Stimulated activated CD4-positive, alpha-beta T cell treated with anti-CD3 and anti-CD28 coated beads, Interleukin-15, amount 100 ng/mL, for 48 hours (primary cell): Measurements from ENCODE around the gene KIAA0513.
"Not testable (repeated sequence)": the region's sequence is repeated elsewhere in the genome, so short reads cannot be mapped to it uniquely, and the experiment has no call there.

Source experiments
- DNase-seq, 2 donors: peaks; one replicate each; pipeline ENCODE4 v3.0.0-alpha.2; 2020; ENCODE audit warnings: low read depth in 2 of 2

KIAA0513 gene

DNA sequence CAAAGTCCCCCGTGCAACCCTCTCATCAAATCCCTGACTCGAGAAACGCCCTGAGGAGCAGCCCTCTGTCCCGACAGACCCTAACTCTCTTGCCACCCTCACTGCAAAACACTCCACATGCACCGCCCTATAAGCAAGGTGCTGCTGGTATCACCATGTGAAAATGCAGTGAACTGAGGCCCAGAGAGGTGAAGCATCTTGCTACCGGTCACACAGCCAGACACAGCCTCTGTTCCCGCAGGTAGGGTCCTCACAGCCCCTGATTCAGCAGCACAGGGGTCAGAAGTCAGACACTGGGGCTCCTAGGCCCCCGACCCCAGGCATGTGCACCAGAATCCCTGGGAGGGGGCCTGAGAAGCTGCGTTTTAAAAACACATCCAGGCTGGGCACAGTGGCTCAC is 83.6 kb downstream of the KIAA0513 start:
- no peak for DNase-seq

DNA sequence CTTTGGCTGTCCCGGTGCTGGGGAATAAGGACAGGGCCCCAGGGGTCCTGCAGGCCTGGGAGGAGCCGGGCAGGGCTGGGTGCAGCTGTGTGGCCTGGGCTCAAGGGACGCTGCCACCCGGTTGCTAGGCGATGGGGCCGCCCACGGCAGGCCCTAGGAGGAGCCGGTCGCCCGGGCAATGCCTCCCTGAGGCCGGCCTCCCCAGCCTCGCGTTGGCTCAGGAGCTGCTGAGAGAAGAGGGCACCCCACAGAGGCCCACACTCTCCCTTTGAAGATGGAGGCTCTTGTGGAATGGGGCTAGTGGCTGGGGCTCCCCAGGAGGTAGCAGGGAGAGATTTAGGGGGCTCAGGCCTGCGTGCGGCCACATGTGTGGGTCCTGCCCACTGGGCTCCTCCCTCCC is 84.8 kb downstream of the KIAA0513 start, which contains the start of gene CIBAR2:
TSS of gene CIBAR2 (minus strand) at position 109 of the 400 bp plus-strand sequence. CDS start 120 bp downstream, outside the sequence.
- DNase-seq = no peak

DNA sequence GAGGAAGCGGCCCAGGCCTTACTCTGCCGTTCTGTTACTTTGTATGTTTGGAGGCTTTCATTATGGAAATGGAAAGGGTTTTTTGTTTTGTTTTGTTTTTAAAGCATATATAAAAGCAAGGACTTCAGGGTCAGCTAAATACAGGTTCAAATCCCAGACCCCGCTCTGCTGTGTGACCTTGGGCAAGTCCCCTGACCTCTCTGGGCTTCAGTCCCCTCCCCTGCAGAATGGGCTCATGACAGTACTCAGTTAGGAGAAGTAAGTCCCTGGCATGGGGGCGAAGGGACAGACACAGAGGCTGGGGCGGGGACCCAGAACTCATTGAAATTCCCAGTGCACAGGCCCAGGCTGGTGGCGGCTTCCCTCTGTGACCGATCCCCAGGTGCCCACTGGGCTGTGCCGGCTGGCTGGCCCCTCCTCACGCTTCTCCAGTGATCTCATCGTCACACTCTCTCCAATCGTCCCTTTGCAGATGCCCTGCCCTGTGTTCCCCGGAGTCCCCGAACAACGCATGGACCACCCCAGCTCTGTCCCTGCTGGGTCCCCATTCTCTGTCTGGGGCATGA is 85.7 kb downstream of the KIAA0513 start:
- DNase-seq = no peak

DNA sequence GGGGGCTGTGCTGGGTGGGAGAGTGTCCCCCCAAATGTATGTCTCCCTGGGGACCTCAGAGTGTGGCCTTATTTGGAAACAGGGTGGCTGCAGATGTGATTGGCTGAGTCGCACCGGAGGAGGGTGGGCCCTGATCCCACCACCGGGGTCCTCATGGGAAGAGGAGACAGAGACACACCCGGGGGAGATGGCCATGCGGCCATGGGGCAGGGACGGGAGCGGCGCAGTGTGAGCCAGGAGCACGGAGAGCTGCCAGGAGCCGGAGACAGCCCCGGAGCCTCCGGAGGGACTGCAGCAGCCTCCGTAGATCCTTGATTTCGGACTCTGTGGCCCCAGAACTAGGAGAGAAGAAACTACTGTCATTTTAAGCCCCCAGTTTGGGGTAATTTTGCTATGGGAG is 86.3 kb downstream of the KIAA0513 start:
- no peak for DNase-seq

DNA sequence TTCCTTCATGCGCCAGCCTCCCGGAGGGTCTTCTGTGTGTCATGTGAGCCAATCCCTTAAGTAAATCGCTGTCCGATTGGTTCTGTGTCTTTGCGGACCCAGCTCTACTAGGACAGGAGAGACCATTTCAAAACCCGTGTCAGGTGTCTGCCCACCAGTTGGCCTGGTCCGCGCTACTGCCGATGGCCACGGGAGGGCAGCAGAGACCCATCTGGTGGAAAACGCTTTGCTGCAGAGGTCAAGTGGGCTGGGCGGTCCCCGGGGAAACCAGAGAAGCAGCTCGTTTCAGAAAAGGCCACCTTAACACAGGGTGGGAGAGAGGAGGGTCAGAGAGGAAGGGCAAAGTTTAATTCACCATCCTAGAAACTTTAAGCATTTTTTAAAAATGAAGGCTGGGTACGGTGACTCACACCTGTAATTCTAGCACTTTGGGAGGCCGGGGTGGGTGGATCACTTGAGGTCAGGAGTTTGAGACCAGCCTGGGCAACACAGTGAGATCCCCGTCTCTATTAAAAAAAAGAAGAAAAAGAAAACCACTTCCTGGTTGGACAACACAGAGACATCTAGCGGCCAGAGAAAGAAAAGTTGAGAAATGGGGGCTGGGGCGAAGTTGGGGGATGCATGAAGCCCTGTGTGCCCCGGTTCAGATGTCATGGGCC is 87.4 kb downstream of the KIAA0513 start:
- peak; percentile 68 to 82 for DNase-seq

DNA sequence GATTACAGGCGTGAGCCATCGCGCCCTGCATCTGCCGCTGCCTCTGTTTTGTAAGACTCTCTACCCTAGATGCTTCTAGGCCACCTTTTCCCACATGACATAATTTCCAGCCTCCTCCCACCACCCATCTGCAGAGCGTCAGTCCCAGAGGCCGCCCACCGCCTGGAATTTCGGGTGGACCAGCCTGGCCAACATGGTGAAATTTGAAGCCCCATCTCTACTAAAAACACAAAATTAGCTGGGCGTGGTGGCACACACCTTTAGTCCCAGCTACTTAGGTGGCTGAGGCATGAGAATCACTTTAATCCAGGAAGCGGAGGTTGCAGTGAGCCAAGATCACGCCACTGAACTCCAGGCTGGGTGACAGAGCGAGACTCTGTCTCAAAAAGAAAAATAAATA is 89.8 kb downstream of the KIAA0513 start:
- no peak for DNase-seq

DNA sequence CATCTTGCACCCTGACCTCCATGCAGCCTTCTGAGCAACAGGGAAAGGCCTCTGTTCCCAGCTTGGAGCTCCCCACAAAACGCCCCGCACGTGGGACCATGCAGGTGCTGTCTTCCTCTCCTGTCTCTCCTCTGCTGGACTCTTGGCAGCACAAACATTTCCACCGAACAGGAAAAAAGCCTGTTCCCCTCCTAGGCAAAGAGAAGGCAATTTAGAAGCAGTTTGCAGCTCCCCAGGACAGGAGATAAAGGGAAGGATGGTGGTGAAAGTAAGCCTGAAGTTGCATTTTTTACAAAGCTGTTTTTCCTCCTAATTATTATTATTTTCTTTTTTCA is 92.4 kb downstream of the KIAA0513 start:
- no peak for DNase-seq

DNA sequence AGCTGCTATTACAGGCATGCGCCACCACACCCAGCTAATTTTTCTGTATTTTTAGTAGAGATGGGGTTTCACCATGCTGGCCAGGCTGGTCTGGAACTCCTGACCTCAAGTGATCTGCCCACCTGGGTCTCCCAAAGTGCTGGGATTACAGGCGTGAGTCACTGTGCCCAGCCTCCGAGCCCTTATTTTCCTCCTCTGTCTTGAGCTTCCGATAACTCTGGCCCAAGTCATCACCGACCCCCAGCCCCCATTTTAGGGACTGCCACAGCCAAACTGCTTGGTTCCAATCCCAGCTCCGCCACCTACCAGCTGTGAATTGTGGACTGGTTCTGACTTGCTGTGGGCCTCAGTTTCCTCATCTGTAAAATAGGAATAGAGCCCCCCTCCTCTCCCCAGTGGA is 95.8 kb downstream of the KIAA0513 start:
- DNase-seq = not testable (repeated sequence)

DNA sequence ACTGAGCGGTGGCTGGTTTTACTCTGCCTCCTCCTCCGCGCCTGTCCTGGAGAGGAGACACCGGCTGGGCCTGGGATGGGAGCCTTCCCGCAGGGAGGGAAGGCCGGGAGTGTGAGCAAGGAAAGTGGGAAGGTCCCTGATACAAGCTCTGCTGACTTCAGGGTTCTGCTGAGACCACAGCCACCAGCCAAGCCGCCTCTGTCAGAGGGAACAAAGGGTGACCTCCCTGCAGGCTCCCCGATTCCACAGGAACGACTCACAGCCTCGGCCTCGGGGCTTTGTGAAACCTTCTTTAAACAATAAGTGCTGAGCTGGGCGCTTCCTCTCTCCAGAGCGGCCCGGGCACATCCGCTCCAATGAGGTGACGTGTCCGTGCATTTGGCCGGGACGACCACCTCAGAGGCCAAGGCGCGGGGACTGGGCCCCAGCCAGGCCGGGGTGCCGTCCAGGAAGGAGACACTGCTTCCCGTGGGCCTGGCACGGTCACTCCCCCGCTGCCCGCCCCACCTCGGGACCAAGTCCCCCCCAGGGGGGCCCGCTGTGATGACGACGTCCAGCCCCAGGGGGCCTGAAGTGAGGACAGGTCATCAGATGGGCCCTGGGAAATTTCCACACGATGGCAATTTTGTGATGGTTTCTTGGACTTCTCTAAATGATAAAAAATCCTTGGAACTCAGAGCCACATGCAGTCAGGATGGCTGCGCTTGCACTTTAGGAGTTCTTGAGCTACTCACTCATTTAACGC is 96.5 kb downstream of the KIAA0513 start:
- DNase-seq = no peak

DNA sequence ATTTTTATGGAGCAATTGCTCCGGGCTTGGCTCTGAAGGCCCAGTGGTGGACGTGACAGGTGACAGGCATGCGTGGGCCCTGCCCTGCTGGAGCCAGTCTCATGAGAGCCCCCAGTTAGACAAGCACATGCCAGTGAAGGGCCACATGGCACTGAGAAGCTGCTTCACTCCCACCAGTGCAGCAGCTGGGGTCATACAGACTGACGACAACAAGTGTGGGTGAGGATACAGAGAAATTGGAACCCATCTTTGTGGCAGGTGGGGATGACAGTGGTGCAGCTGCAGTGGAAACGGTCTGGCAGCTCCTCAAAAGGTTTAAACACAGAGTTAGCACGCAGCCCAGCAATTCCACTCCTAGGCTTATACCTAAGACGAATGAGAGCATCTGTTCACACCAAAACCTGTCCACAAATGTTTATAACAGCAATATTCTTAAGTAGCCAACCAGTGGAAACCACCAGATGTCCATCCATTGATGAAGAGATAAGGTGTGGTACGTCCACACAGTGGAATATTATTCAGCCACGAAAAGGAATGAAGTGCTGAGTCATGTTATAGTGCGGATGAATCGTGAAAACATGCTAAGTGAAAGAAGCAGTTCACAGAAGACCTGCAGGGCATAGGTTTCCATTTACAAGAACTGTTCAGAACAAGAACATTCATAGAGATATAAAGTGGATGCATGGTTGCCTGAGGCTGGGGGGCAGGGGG is 97.2 kb downstream of the KIAA0513 start:
- no peak for DNase-seq

DNA sequence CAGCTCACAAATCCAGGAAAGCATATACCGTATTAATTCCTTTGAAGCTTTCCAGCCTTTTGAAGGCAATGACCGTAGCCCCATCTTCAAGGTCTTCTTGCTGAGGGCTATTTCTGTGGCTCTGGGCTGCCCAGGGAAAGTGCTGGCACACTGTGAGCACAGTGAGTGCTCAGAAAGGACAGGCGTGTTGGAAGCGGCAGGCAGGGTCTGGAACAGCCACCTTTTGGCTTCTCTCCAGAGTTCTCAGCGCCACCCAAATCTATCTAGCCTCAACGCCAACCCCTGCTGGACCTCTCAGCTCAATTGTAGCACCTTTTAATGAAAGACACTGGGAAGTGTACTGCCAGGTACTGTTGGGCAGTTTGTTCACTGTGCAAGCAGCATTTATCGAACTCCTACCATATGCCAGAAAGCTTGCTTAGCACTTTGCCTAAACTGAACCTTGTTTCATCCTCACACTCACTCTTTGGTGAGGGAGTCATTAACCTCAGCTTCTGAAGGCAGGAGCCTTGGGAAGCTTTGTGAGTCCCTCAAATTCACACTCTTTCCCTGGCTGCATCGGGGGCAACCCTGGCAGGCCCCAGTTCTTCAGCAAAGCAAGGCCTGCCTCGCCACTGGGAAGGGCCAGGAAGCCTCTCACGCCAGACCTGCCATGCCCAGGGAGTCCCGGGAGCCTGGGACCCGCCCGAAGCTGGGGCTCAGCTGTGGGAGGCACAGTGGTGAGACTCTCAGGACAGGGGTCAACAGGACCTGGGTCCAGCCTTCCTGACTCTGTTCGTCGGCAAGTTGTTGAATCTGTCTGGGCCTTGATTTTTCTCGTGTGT is 98.2 kb downstream of the KIAA0513 start:
- no peak for DNase-seq

DNA sequence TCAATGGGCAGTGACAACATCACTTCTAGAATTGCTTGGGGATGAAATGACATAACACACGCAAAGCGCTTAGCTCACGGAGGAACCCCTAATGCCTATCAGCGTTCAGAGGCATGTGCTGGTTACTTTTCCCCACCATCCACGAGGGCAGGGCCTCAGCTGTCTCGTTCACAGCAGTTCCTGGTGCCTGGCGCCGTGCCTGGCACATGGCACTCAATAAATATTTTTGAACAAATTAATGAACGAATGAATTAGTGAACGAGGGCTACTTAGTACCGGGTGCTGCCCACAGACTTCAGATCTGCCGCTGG is 98.8 kb downstream of the KIAA0513 start:
- DNase-seq = no peak

DNA sequence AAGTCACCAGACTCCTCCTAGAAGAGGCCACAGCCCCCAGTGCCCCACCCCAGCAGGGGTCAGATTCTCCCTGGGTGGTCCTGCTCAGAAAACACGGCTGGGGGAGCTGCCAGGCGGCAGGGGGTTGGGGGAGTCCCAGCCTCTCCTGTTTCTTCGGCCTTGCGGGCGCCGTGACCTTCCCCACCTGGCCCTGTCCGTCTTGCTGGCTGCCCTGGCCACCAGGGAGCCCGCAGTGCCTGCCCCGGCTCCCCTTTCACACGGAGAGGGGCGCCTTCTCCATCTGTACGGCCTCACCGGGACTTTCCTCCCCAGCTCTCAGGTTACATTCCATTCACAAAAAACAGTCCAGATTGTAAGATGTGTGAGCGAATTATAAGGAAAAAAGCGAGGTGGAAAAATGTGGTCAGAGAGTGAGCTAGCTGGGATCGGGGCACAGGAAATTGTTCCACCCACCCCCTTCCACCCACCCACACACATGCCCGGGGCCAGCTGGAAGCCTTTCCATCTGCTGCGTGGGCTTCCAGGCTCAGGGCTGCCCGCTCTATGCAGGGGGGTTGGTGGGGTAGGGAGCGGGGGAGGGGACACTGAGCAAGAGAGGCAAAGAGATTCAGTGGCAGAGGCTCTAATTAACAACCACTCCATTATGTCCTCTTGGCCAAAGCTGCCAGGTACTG is 99.2 kb downstream of the KIAA0513 start:
- peak; percentile 5 for DNase-seq

DNA sequence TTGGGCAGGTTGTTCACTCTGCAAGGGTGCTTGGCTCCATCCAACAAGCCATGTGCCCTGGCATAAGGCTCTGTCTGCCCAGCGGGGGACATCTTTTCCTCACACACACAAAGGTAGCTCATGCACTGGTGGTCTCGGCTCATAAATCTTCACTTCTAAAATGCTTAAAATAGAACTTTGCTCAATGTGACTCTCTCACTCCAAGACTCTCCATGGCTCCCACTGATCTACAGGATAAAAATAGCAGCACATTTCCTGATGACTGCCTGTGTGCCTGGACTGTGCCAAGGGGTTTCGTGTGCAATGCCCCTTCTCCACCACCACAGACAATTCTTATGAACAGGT is 99.8 kb downstream of the KIAA0513 start:
- DNase-seq = no peak

DNA sequence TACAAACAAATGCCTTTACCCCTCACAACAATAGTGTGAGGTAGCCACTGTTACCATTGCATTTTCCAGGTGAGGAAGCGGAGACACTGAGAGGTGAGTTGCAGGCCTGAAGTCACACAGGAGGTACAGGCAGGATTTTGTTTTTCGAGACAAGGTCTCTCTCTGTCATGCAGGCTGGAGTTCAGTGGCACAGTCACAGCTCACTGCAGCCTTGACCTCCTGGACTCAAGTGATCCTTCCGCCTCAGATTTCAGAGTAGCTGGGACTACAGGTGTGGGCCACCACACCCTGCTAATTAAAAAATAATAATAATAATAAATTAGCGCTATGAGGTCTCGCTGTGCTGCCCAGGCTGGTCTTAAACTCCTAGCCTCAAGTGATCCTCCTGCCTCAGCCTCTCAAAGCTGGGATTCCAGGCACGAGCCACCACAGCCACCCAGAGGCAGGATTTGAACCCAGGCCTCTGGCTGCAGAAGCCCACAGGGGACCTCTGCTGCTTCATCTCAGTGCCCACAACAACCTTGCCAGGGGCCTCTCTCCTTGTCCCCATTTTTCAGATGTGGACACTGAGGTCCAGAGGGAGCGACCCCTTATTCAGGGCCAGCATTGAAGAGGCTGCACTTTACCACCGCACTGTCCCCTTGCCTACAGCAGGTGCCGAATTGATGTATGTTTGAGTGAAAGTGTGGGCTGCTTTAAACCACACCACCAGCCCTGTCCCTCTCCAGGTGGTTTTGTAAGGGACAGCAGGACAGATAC is 100.7 kb downstream of the KIAA0513 start:
- no peak for DNase-seq

DNA sequence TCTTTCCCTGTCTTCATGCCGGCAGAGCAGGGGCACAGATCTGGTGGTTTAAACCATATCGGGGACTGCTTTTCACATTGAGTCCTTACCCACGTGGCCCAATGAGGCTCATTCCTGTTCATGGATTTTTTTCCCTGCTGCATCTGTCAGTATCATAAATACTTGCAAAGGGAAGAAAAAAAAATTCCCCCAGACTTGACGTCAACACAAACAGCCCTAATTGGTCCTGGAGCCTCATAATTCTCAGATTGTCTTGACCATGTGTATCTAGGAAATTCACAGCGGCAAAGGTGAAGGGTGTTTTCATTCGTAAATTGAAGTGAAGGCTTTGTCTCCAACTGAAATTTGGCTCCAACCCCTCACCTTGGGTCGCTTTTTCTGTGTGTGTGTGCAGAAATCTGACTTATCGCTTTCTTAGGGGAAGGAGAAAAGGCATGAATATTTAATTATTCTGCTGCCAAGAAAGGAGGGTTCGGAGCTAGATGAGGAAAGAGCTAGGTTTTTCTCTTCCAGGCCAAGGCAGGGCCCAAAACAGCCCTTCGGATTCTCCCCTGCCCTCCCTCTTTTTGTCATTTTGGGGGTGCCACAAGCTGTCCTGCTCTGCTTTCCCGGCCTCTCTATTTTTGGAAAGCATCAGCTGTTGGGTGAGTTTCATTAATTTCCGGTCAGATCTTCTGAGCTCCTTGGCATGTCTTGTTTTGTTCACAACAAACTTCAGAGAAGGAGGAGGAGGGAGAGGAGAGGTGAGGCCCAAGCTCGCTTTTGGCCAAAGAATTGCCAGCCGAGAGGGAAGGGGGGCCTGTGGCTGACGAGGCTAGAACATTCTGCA is 102.5 kb downstream of the KIAA0513 start:
- DNase-seq = no peak

DNA sequence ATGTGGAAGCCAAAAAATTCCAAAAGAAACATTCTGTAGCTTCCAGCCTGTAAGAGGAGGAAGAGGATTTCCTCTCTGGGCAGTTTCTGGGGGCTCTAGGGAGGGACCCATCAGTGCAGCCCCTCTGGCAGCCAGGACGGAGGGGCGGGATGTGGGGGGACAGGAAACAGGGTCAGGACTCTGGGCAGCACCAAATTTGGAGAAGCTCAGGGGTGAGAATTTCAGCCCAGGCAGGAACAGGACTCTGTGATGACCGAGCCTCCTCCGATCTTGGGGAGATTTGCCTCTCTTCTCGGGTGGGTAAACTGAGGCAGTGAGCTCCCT is 103.1 kb downstream of the KIAA0513 start:
- no peak for DNase-seq

DNA sequence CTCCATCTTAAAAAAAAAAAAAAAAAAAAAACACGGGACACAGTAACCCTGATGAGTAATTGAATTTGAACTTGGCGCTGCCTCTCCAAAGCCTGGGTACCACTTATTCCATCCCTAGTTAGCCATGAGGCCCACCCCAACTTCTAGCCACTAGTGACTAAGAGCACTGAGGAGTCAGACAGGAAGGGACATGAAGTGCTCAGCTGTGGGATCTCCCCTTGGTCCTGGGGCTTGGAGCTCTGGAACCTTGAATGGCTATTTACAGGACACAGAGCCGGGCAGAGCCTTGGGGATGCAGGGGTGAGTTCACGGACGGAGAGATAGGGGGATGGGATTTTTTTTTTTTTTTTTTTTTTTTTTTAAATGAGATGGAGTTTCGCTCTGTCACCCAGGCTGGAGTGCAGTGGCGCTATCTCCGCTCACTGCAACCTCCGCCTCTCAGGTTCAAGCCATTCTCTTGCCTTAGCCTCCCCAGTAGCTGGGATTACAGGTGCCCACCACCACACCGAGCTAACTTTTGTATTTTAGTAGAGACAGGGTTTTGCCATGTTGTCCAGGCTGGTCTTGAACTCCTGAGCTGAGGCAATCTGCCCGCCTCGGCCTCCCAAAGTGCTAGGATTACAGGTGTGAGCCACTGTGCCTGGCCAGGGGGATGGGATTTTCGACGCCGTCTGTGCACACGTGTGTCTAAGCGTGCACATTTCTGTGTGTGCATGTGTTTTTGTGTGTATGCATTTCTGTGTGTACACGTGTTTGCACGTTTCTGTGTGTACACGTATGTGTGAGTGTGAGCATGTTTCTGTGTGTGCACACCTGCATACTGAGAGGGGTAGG is 105.1 kb downstream of the KIAA0513 start:
- DNase-seq = no peak

DNA sequence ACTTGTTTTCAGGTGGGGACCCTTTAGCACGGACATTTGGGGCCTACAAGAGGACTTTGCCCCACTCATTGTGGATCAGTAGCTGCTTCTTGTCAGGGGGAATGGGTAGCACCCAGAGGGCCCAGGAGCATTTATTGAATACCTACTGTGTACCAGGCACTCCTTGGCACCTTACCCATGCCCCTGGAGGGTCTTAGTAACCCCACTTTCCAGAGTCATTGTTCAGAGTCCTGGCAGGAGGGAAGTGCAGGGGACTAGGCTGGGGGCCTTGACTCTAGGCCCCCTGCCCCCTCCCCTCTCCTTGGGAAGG is 105.7 kb downstream of the KIAA0513 start:
- no peak for DNase-seq
